Ecto neural progenitor cell (in vitro differentiated cells): ENCODE data around the gene DCAF5.
"Not testable (repeated sequence)": the region's sequence is repeated elsewhere in the genome, so short reads cannot be mapped to it uniquely, and the experiment has no call there.

Experiments
- DNase-seq: peaks from one replicate; pipeline ENCODE4 v3.0.0-alpha.2; 2018; ENCODE audit warnings: low spot score

Gene DCAF5

GRCh38 chr14:69066396-69067171 lies 86.3 kb downstream of the DCAF5 start:
- no peak for DNase-seq

GRCh38 chr14:69065934-69066333 lies 87.0 kb downstream of the DCAF5 start:
- not testable (repeated sequence) for DNase-seq

- no peak for DNase-seq
Observed at GRCh38 chr14:69064596-69064995, 88.3 kb downstream of the DCAF5 start.

- no peak for DNase-seq
Observed at GRCh38 chr14:69059658-69060623, 93.0 kb downstream of the DCAF5 start.

GRCh38 chr14:69055999-69056788 lies 96.7 kb downstream of the DCAF5 start:
- no peak for DNase-seq

- DNase-seq: no peak
Observed at GRCh38 chr14:69055125-69055524, 97.8 kb downstream of the DCAF5 start.

GRCh38 chr14:69054030-69054429 lies 98.9 kb downstream of the DCAF5 start:
- no peak for DNase-seq

GRCh38 chr14:69052181-69052601 lies 100.7 kb downstream of the DCAF5 start:
- no peak for DNase-seq

GRCh38 chr14:69050240-69051184 lies 102.4 kb downstream of the DCAF5 start:
- DNase-seq: no peak

- no peak for DNase-seq
Observed at GRCh38 chr14:69049675-69050074, 103.2 kb downstream of the DCAF5 start.

GRCh38 chr14:69048456-69048855 lies 104.5 kb downstream of the DCAF5 start:
- no peak for DNase-seq

GRCh38 chr14:69047255-69047654 lies 105.7 kb downstream of the DCAF5 start:
- no peak for DNase-seq

GRCh38 chr14:69046476-69046860 lies 106.5 kb downstream of the DCAF5 start:
- DNase-seq: no peak

- no peak for DNase-seq
Observed at GRCh38 chr14:69045857-69046475, 107.0 kb downstream of the DCAF5 start.

GRCh38 chr14:69044965-69045555 lies 107.9 kb downstream of the DCAF5 start:
- no peak for DNase-seq

GRCh38 chr14:69044296-69044695 lies 108.6 kb downstream of the DCAF5 start:
- no peak for DNase-seq

- no peak for DNase-seq
Observed at GRCh38 chr14:69043596-69044260, 109.2 kb downstream of the DCAF5 start.

- DNase-seq: no peak
Observed at GRCh38 chr14:69042787-69043444, 110.0 kb downstream of the DCAF5 start.

GRCh38 chr14:69042299-69042698 lies 110.6 kb downstream of the DCAF5 start:
- DNase-seq: no peak
